HG03460 (cell line): ENCODE results near the gene GHRHR.

Experiments used
- ATAC-seq: cut with Tn5 transposase; IDR thresholded peaks from one replicate; pipeline ENCODE4 v1.9.1; 2021; ENCODE audit not compliant: unreplicated experiment

Gene GHRHR

GRCh38 chr7:30965883-30966282, 2.1 kb downstream of the GHRHR start:
- no peak for ATAC-seq

DNA sequence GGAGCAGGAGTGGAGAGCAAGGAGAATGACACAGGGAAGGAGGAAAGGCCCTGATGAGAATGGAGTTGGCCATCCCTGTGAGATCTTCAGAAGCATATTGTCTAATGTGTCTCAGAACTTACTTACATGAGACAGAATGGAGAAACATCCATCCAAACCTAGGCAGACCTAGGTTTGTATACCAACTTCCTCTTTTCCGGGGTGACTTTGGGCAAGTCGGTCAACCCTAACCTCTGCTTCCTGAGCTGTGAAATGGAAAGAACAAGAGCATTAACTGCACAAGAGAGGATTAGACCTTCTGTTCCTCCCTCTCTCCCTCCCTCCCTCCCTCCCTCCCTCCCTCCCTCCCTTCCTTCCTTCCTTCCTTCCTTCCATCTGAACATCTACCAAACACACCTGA, 4.5 kb downstream of the GHRHR start:
- no peak for ATAC-seq

GRCh38 chr7:30968747-30969603, 5.2 kb downstream of the GHRHR start:
- ATAC-seq = no peak

DNA sequence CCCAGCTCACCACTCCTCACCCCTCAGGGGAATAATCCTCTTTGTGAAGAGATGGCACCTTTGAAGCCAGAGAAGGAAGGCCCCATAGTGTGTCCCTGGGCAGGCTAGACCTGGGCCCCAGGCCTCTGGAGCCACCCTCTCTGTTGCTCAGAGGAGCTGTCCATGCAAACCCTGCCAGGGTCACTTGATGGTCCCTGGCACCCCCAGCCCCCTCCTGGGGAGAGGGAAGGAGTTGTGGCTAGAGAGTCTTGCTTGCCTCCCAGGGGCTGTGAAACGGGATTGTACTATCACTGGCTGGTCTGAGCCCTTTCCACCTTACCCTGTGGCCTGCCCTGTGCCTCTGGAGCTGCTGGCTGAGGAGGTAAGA, 5.8 kb downstream of the GHRHR start:
- ATAC-seq = no peak

GRCh38 chr7:30970074-30970473, 6.3 kb downstream of the GHRHR start:
- no peak for ATAC-seq

GRCh38 chr7:30970594-30971094, 6.9 kb downstream of the GHRHR start:
- ATAC-seq = no peak

- no peak for ATAC-seq
These were observed 7.7 kb downstream of the GHRHR start for GRCh38 chr7:30971440-30971839.

DNA sequence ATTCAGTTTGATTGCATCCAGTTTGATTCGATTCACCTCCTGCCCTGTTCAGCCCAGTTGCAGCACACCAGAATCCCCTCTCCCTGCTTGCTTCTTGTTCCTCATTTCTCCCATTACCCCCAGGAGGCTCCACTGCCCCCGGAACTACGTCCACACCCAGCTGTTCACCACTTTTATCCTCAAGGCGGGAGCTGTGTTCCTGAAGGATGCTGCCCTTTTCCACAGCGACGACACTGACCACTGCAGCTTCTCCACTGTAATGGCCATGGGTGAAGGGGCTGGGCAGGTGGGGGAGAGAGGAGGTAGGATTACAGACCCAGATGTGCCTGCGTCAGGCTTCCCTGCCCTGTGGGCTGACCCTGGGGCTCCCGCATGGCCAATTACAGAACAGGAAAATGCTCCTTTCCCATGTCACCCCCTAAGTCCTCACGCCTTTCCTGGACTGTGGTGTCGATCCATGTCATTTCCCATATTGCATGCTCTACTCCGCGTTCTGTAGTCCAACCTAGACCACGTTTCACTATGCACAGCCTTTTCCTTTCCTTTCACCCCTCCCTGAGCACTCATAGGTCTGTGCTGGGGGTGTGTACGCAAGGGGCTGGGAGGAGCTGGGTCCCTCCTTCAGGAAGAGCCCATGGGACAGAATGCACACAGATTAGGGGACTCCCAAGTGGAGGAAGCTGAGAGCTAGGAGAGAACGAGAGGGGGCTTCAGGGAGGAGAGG, 8.2 kb downstream of the GHRHR start:
- no peak for ATAC-seq

GRCh38 chr7:30973292-30973691, 9.5 kb downstream of the GHRHR start:
- ATAC-seq = no peak

DNA sequence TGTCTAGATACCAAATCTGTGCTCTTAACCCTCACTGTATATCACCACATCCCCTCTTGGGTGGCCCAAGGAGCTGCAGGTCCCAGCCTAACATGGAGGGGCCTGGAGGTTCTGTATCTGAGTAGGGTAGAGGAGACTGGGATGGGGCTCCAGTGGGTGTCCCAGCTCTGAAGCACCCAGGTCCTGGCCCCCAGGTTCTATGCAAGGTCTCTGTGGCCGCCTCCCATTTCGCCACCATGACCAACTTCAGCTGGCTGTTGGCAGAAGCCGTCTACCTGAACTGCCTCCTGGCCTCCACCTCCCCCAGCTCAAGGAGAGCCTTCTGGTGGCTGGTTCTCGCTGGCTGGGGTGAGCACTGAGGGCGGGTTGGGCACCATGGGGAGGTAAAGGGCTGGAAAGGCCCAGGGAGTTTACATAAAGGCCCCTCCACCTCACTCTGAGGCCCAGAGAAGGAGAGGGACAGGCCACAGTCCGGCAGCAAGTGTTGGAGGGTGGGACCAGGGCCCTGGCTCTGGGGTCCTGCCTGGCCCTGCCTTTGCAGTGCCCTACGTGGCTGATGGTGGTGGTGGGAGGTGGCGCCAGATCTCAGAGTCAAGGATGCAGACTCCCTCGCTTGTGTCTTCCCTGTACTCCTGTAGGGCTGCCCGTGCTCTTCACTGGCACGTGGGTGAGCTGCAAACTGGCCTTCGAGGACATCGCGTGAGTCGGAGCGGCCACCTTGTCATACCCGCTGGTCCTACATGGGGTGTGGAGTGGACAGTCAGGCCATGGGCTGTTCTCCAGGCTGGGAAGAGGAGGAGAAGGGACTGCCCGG, 10.2 kb downstream of the GHRHR start:
- no peak for ATAC-seq

DNA sequence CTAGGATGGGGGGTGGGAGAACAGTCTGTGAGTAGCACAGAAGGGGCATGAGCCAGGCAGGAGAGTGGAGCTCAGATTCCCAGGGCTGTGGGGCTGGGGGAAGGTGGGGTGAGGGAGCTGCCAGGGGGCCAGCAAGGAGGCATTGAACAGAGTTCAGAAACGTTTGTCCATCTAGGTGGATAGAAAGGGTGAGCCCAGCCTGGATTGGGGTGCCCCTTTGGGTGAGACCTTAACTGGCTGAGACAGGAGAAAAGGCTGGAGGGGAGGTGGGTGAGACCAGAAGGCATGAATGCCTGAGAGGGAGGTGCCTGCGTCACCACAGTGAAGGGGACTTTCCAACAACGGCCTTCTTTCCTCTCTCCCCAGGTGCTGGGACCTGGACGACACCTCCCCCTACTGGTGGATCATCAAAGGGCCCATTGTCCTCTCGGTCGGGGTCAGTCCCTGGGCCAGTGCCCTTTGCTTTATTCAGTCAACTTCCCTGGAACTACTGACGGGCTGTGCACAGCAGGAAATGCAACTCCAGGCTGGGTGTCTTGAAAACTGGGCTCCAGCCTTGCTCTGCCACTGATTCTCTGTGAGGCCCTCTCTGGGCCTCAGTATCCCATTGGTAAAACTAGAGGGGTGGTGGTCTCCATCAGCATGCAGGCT, 11.0 kb downstream of the GHRHR start:
- peak; percentile 89 for ATAC-seq

DNA sequence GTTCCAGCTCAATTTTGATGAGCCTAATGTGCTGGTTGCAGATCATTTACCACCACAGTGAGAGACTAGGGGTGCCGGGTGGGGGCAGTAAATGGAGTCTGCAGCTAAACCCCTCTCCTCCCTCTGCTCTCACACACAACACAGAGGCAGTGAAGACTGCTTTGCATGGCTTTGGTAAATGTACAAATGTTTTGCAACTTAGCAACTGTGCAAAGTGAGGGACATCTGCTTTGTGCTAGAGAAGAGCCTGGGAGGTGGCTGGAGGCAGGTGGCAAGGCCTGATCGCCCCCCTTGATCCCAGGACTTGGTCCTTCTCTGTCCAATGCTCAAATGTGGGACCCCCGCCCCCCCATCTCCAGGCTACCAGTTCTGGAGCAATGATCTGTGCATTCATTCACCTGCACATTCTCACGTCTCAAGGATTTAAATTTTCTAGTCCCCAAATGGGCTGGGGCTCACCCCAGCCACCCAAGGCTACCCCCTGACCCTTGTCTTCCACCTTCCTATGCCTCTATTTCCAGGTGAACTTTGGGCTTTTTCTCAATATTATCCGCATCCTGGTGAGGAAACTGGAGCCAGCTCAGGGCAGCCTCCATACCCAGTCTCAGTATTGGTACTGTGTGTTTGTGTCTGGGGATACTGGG, 11.6 kb downstream of the GHRHR start:
- ATAC-seq = peak; percentile 9

DNA sequence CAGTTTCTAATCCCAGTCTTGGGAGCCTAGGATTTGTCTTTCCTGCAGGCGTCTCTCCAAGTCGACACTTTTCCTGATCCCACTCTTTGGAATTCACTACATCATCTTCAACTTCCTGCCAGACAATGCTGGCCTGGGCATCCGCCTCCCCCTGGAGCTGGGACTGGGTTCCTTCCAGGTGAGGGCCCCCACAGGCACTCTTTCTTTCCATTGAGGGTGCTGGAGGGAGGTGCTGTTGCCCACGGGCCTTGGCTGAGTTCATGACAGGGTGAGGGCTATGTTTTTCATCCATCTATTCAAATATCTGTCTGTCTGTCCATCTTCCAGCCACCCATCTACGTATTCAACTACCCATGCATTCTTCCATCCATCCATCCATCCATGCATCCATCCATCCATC, 12.6 kb downstream of the GHRHR start:
- no peak for ATAC-seq

GRCh38 chr7:30977222-30977621, 13.5 kb downstream of the GHRHR start:
- ATAC-seq = no peak

- ATAC-seq = no peak
These were observed 14.3 kb downstream of the GHRHR start for GRCh38 chr7:30977896-30978564.

DNA sequence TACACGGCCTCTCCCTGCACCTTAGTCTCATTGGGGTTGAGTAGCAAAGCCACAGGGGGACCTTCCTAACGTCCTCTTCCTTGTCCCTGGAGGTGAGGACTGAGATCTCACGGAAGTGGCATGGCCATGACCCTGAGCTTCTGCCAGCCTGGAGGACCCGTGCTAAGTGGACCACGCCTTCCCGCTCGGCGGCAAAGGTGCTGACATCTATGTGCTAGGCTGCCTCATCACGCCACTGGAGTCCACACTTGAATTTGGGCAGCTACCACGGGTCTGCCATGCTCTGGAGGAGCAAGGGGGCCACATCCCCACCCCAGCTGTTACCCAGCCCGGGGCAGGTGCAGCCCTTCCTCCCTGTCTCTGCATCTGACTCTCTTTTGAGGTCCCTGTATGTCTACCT, 15.3 kb downstream of the GHRHR start:
- ATAC-seq = no peak

GRCh38 chr7:30980194-30980593, 16.4 kb downstream of the GHRHR start:
- ATAC-seq = no peak

GRCh38 chr7:30980751-30981150, 17.0 kb downstream of the GHRHR start:
- ATAC-seq = no peak

- ATAC-seq = peak; percentile 93
These were observed 19.5 kb downstream of the GHRHR start for GRCh38 chr7:30983042-30983913.
